HepG2 (cell line): ENCODE data around the gene SIRT5. TPM values are rescaled to one million over a fixed set of nuclear protein-coding genes. Genes with fewer than 3 reads are reported as not detected.

Experiments
- ARHGAP35 ChIP-seq: sonication (generic); formaldehyde crosslinking; IDR thresholded peaks from 2 replicates; pipeline ENCODE4 v1.9.0; 2022; ENCODE audit warnings: mild to moderate bottlenecking, inconsistent platforms, moderate library complexity, missing genetic modification reagents, borderline replicate concordance
- NAIF1 ChIP-seq: sonication (generic); formaldehyde crosslinking; IDR thresholded peaks from 2 replicates; pipeline ENCODE4 v1.5.0; 2020; ENCODE audit warnings: mild to moderate bottlenecking, missing genetic modification reagents, borderline replicate concordance
- POLR2A ChIP-seq, 2 experiments: IDR thresholded peaks; 2 replicates each; pipeline ENCODE4 v1.6.1; 2011; ENCODE audit warnings: low read depth in 2 of 2, low read length in 2 of 2, mild to moderate bottlenecking in 1 of 2, moderate library complexity in 1 of 2; ENCODE audit not compliant: insufficient read depth in 1 of 2
- REPIN1 ChIP-seq: sonication (generic); formaldehyde crosslinking; IDR thresholded peaks from 2 replicates; pipeline ENCODE4 v1.8.0; 2022; ENCODE audit warnings: missing genetic modification reagents, low read depth, mild to moderate bottlenecking, borderline replicate concordance
- RFX3 ChIP-seq: IDR thresholded peaks from 2 replicates; pipeline ENCODE4 v1.6.1; 2016; ENCODE audit warnings: missing biosample characterization, missing genetic modification reagents
- SNRNP70 ChIP-seq: fragments of 200-400 bp; formaldehyde crosslinking; IDR thresholded peaks from 2 replicates; pipeline ENCODE4 v1.6.1; 2017; ENCODE audit warnings: mild to moderate bottlenecking, low read depth, low read length, moderate library complexity
- SPEN ChIP-seq: sonication (generic); formaldehyde crosslinking; IDR thresholded peaks from 2 replicates; pipeline ENCODE4 v1.5.1; 2020; ENCODE audit warnings: low read depth, mild to moderate bottlenecking, missing genetic modification reagents
- STAT5B ChIP-seq: sonication (generic); formaldehyde crosslinking; IDR thresholded peaks from 2 replicates; pipeline ENCODE4 v1.4.0; 2020; ENCODE audit warnings: missing genetic modification reagents
- U2AF2 ChIP-seq: fragments of 200-400 bp; formaldehyde crosslinking; IDR thresholded peaks from 2 replicates; pipeline ENCODE4 v1.6.1; 2017; ENCODE audit warnings: low read depth, mild to moderate bottlenecking, low read length
- XRCC5 ChIP-seq: fragments of 200-400 bp; formaldehyde crosslinking; optimal IDR thresholded peaks from 2 replicates; pipeline ENCODE3; 2017; ENCODE audit warnings: mild to moderate bottlenecking, low read length
- ZNF382 ChIP-seq: sonication (generic); formaldehyde crosslinking; IDR thresholded peaks from 2 replicates; pipeline ENCODE4 v1.5.0; 2020; ENCODE audit warnings: missing genetic modification reagents, mild to moderate bottlenecking, borderline replicate concordance
- ZNF383 ChIP-seq: sonication (generic); formaldehyde crosslinking; IDR thresholded peaks from 2 replicates; pipeline ENCODE4 v1.4.0; 2020; ENCODE audit warnings: missing genetic modification reagents, mild to moderate bottlenecking, borderline replicate concordance
- ZNF660 ChIP-seq: sonication (generic); formaldehyde crosslinking; IDR thresholded peaks from 2 replicates; pipeline ENCODE4 v1.5.1; 2020; ENCODE audit warnings: mild to moderate bottlenecking, low read depth, missing genetic modification reagents, borderline replicate concordance
- ZNF878 ChIP-seq: sonication (generic); formaldehyde crosslinking; IDR thresholded peaks from 2 replicates; pipeline ENCODE4 v1.8.1; 2023; ENCODE audit warnings: mild to moderate bottlenecking, missing genetic modification reagents, moderate library complexity
- polyA plus RNA-seq, 8 experiments: library from polyadenylated mRNA; depleted of rRNA in 3 of 8; stranded (reverse) in 7 of 8; unstranded in 1 of 8; fragments of >200 nt; fragmentation: Illumina TruSeq in 4 of 8; extraction: Trizol in 4 of 8; gene quantifications; 2 replicates each; pipeline versions ENCODE4 v1.2.1 to v1.2.3, GENCODE V29; 2011 to 2016; ENCODE audit warnings: low read depth in 4 of 8, missing spikeins in 1 of 8, mixed read lengths in 1 of 8; ENCODE audit not compliant: insufficient read depth in 1 of 8
- total RNA-seq, 5 experiments: library from RNA; depleted of rRNA; stranded (reverse); fragments of >200 nt; fragmentation: Illumina TruSeq; extraction: Trizol; gene quantifications; 2 replicates each; pipeline ENCODE4 v1.2.3, GENCODE V29; 2016; ENCODE audit warnings: low read depth in 1 of 5
- TF ChIP-seq, protein P1 (sequence below): IDR thresholded peaks from 2 replicates; pipeline ENCODE4 v1.6.1; 2016; ENCODE audit warnings: mild to moderate bottlenecking, missing biosample characterization, missing genetic modification reagents
- TF ChIP-seq, protein P2 (sequence below), 2 experiments: fragments of 450-650 bp in 1 of 2; sonication (generic) in 1 of 2; formaldehyde crosslinking; IDR thresholded peaks; 2 replicates each; pipeline versions ENCODE4 v1.5.0 to v1.8.0; 2020 to 2022; ENCODE audit warnings: mild to moderate bottlenecking in 1 of 2, missing genetic modification reagents in 1 of 2
- TF ChIP-seq, protein P3 (sequence below): sonication (generic); formaldehyde crosslinking; IDR thresholded peaks from 2 replicates; pipeline ENCODE4 v1.4.0; 2020; ENCODE audit warnings: missing genetic modification reagents
- TF ChIP-seq, protein P4 (sequence below): sonication (generic); formaldehyde crosslinking; IDR thresholded peaks from 2 replicates; pipeline ENCODE4 v1.4.0; 2020; ENCODE audit warnings: missing genetic modification reagents, mild to moderate bottlenecking, borderline replicate concordance
- TF ChIP-seq, protein P5 (sequence below): sonication (generic); formaldehyde crosslinking; IDR thresholded peaks from 2 replicates; pipeline ENCODE4 v1.4.0; 2020; ENCODE audit warnings: missing genetic modification reagents
- TF ChIP-seq, protein P6 (sequence below): sonication (generic); formaldehyde crosslinking; IDR thresholded peaks from 2 replicates; pipeline ENCODE4 v1.5.0; 2020; ENCODE audit warnings: missing genetic modification reagents

The SIRT5 gene
- total and polyA plus RNA-seq, 2 of the 13 experiments (the other 11 are each of a cell fraction or from before 2014, with no cell fraction given): 14.1 to 16.6 TPM

DNA sequence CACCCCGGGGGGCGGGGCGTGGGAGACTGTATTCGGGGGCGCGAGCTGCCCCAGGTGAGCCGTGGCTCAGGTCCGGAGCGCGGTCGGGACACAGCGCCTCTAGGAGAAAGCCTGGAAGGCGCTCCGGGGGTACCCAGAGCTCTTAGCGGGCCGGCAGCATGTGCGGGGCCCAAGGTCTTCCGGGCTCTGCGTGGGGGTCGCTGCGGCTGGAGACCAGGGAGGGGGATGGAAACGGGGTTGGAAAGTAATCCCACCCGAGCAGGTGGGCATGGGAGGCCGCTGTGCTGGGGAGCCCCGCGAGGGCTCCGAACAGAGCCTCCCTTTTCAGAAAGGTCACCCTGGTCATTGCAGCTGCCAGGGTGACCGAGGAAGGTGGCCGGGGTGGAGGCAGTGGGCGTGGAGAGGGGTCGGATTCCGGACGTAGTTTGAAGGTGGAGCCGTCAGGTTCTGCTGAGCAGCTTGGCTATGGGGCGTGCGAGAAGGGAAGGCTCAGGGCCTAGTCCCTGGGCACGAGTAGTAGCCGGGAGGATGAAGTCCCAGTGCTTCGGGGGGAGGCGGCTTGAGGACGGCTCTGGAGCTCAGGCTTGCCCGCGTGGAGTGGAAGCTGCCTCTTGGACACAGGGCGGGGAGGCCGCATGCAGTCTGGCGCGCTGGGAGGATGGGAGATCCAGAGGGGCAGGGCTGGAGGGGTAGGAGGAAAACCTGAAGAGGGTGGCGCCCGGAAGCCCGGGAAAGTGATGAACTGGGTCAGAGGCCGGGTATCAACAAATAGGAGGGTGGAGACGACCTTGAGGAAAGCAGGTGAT lies at the start of gene SIRT5 (continued):
- TF ChIP-seq U2AF2: no peak; the same call in 1 of the 2 replicates
- TF ChIP-seq, protein P1, sequence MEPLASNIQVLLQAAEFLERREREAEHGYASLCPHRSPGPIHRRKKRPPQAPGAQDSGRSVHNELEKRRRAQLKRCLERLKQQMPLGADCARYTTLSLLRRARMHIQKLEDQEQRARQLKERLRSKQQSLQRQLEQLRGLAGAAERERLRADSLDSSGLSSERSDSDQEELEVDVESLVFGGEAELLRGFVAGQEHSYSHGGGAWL (CRISPR knock-in tag): peak; percentile 97
- peak; percentile 80 to 86 for TF ChIP-seq POLR2A (IDR thresholded peaks at IDR 0.05; ENCODE audit: insufficient read depth in 1 of 2, low read depth in 2 of 2, low read length in 2 of 2)
- TF ChIP-seq ZNF382 (CRISPR knock-in tag): no peak
- peak; percentile 71 for TF ChIP-seq XRCC5
- TF ChIP-seq ZNF383: no peak
- peak; percentile 90 for TF ChIP-seq REPIN1 (CRISPR knock-in tag)
- no peak for TF ChIP-seq RFX3 (CRISPR knock-in tag)
- TF ChIP-seq SNRNP70: no peak
- TF ChIP-seq, protein P2, sequence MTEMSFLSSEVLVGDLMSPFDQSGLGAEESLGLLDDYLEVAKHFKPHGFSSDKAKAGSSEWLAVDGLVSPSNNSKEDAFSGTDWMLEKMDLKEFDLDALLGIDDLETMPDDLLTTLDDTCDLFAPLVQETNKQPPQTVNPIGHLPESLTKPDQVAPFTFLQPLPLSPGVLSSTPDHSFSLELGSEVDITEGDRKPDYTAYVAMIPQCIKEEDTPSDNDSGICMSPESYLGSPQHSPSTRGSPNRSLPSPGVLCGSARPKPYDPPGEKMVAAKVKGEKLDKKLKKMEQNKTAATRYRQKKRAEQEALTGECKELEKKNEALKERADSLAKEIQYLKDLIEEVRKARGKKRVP (CRISPR knock-in tag; IDR thresholded peaks at IDR 0.05): no peak; a peak in 1 of 4 replicates
- no peak for TF ChIP-seq ZNF660 (CRISPR knock-in tag)
- TF ChIP-seq, protein P3, sequence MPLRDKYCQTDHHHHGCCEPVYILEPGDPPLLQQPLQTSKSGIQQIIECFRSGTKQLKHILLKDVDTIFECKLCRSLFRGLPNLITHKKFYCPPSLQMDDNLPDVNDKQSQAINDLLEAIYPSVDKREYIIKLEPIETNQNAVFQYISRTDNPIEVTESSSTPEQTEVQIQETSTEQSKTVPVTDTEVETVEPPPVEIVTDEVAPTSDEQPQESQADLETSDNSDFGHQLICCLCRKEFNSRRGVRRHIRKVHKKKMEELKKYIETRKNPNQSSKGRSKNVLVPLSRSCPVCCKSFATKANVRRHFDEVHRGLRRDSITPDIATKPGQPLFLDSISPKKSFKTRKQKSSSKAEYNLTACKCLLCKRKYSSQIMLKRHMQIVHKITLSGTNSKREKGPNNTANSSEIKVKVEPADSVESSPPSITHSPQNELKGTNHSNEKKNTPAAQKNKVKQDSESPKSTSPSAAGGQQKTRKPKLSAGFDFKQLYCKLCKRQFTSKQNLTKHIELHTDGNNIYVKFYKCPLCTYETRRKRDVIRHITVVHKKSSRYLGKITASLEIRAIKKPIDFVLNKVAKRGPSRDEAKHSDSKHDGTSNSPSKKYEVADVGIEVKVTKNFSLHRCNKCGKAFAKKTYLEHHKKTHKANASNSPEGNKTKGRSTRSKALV (CRISPR knock-in tag): peak; percentile 14; the same call in 1 of the 2 replicates
- TF ChIP-seq, protein P4, sequence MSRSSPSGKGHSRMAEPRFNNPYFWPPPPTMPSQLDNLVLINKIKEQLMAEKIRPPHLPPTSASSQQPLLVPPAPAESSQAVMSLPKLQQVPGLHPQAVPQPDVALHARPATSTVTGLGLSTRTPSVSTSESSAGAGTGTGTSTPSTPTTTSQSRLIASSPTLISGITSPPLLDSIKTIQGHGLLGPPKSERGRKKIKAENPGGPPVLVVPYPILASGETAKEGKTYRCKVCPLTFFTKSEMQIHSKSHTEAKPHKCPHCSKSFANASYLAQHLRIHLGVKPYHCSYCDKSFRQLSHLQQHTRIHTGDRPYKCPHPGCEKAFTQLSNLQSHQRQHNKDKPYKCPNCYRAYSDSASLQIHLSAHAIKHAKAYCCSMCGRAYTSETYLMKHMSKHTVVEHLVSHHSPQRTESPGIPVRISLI (CRISPR knock-in tag): peak; percentile 39; the same call in 1 of the 2 replicates
- peak; percentile 18; the same call in 1 of the 2 replicates for TF ChIP-seq NAIF1 (CRISPR knock-in tag)
- TF ChIP-seq ARHGAP35: peak; percentile 85; the same call in 1 of the 2 replicates
- TF ChIP-seq, protein P5, sequence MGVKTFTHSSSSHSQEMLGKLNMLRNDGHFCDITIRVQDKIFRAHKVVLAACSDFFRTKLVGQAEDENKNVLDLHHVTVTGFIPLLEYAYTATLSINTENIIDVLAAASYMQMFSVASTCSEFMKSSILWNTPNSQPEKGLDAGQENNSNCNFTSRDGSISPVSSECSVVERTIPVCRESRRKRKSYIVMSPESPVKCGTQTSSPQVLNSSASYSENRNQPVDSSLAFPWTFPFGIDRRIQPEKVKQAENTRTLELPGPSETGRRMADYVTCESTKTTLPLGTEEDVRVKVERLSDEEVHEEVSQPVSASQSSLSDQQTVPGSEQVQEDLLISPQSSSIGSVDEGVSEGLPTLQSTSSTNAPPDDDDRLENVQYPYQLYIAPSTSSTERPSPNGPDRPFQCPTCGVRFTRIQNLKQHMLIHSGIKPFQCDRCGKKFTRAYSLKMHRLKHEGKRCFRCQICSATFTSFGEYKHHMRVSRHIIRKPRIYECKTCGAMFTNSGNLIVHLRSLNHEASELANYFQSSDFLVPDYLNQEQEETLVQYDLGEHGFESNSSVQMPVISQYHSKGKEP: no peak
- TF ChIP-seq STAT5B: no peak
- TF ChIP-seq, protein P6, sequence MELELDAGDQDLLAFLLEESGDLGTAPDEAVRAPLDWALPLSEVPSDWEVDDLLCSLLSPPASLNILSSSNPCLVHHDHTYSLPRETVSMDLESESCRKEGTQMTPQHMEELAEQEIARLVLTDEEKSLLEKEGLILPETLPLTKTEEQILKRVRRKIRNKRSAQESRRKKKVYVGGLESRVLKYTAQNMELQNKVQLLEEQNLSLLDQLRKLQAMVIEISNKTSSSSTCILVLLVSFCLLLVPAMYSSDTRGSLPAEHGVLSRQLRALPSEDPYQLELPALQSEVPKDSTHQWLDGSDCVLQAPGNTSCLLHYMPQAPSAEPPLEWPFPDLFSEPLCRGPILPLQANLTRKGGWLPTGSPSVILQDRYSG (CRISPR knock-in tag): no peak; the same call in 1 of the 2 replicates
- TF ChIP-seq ZNF878: peak; percentile 87; the same call in 1 of the 2 replicates
- peak; percentile 82 for TF ChIP-seq SPEN (CRISPR knock-in tag)
